Duodenal mucosa (tissue), 2 donors: Measurements from ENCODE around the gene VIPR2.
"Not testable (repeated sequence)": the region's sequence is repeated elsewhere in the genome, so short reads cannot be mapped to it uniquely, and the experiment has no call there.

Source experiments
- H3K27ac ChIP-seq: one replicate; pipeline ENCODE4 v1.7.0; 2013; ENCODE audit warnings: low read depth, low read length
- H3K27me3 ChIP-seq, 2 donors: one replicate each; pipeline ENCODE4 v1.7.0; 2013; ENCODE audit warnings: low read length in 2 of 2, control low read depth in 1 of 2; ENCODE audit not compliant: insufficient read depth in 2 of 2, control insufficient read depth in 1 of 2
- H3K36me3 ChIP-seq, 2 donors: one replicate each; pipeline ENCODE4 v1.7.0; 2013; ENCODE audit warnings: low read length in 2 of 2, control low read depth in 1 of 2; ENCODE audit not compliant: insufficient read depth in 2 of 2, control insufficient read depth in 1 of 2
- H3K4me1 ChIP-seq, 2 donors: one replicate each; pipeline ENCODE4 v1.7.0; 2013; ENCODE audit warnings: low read length in 2 of 2, control low read depth in 1 of 2; ENCODE audit not compliant: insufficient read depth in 2 of 2, control insufficient read depth in 1 of 2
- H3K4me3 ChIP-seq, 2 donors: one replicate each; pipeline ENCODE4 v1.7.0; 2013; ENCODE audit warnings: low read length in 2 of 2, low read depth in 1 of 2
- H3K9ac ChIP-seq, 2 donors: one replicate each; pipeline ENCODE4 v1.7.0; 2013; ENCODE audit warnings: low read length in 2 of 2, low read depth in 1 of 2
- H3K9me3 ChIP-seq, 2 donors: one replicate each; pipeline ENCODE4 v1.7.0; 2013; ENCODE audit warnings: low read length in 2 of 2, control low read depth in 1 of 2; ENCODE audit not compliant: control insufficient read depth in 1 of 2

VIPR2 gene

GRCh38 chr7:159083001-159083697, 61.5 kb downstream of the VIPR2 start:
- no peaks in the 10 kb centered on the region for H3K36me3 ChIP-seq
- no peak overlapping the region for H3K9ac ChIP-seq
- no peaks in the 10 kb centered on the region for H3K9me3 ChIP-seq
- no peaks in the 10 kb centered on the region for H3K4me1 ChIP-seq
- no peak overlapping the region for H3K4me3 ChIP-seq
- no peak overlapping the region for H3K27ac ChIP-seq
- H3K27me3 ChIP-seq: peaks cover 0 to 2% of the 10 kb centered on the region in 2 donors

GRCh38 chr7:159082075-159082474, 62.6 kb downstream of the VIPR2 start:
- not testable (repeated sequence) for H3K27ac ChIP-seq, H3K4me3 ChIP-seq, H3K9me3 ChIP-seq, H3K27me3 ChIP-seq, H3K36me3 ChIP-seq, H3K9ac ChIP-seq, H3K4me1 ChIP-seq

GRCh38 chr7:159078911-159079270, 65.8 kb downstream of the VIPR2 start:
- H3K9me3 ChIP-seq: no peaks in the 10 kb centered on the region
- H3K9ac ChIP-seq: no peak overlapping the region
- no peaks in the 10 kb centered on the region for H3K4me1 ChIP-seq

GRCh38 chr7:159078193-159078910, 66.3 kb downstream of the VIPR2 start:
- no peaks in the 10 kb centered on the region for H3K27me3 ChIP-seq
- no peak overlapping the region for H3K4me3 ChIP-seq
- H3K9ac ChIP-seq: no peak overlapping the region
- H3K27ac ChIP-seq: no peak overlapping the region
- no peaks in the 10 kb centered on the region for H3K4me1 ChIP-seq
- H3K9me3 ChIP-seq: no peaks in the 10 kb centered on the region
- no peaks in the 10 kb centered on the region for H3K36me3 ChIP-seq

More at GRCh38 chr7:159078911-159079270, 65.8 kb downstream of the VIPR2 start:
- Histone ChIP-seq H3K27me3 (no peaks in the 10 kb centered on the region), H3K36me3 (no peaks in the 10 kb centered on the region), H3K4me3 (no peak overlapping the region), H3K27ac (no peak overlapping the region)

GRCh38 chr7:159076333-159076732, 68.3 kb downstream of the VIPR2 start:
- H3K4me1 ChIP-seq: no peaks in the 10 kb centered on the region
- no peaks in the 10 kb centered on the region for H3K27me3 ChIP-seq
- no peaks in the 10 kb centered on the region for H3K9me3 ChIP-seq
- H3K4me3 ChIP-seq: no peak overlapping the region
- no peak overlapping the region for H3K27ac ChIP-seq
- no peak overlapping the region for H3K9ac ChIP-seq
- no peaks in the 10 kb centered on the region for H3K36me3 ChIP-seq

- Histone ChIP-seq H3K27ac (no peak overlapping the region), H3K9ac (no peak overlapping the region), H3K27me3 (no peaks in the 10 kb centered on the region), H3K36me3 (no peaks in the 10 kb centered on the region), H3K9me3 (no peaks in the 10 kb centered on the region), H3K4me1 (peaks cover 4 to 5% of the 10 kb centered on the region in 2 donors), H3K4me3 (no peak overlapping the region)
Measured at GRCh38 chr7:159075563-159076238, 69.0 kb downstream of the VIPR2 start.

- no peak overlapping the region for H3K4me3 ChIP-seq
- H3K27ac ChIP-seq: no peak overlapping the region
- no peaks in the 10 kb centered on the region for H3K9me3 ChIP-seq
- H3K9ac ChIP-seq: no peak overlapping the region
- H3K36me3 ChIP-seq: no peaks in the 10 kb centered on the region
- no peaks in the 10 kb centered on the region for H3K27me3 ChIP-seq
- peaks cover 8 to 9% of the 10 kb centered on the region in 2 donors for H3K4me1 ChIP-seq
Measured at GRCh38 chr7:159071260-159071659, 73.4 kb downstream of the VIPR2 start.

- Histone ChIP-seq H3K27ac (no peak overlapping the region), H3K9ac (no peak overlapping the region), H3K4me1 (peaks cover 8 to 9% of the 10 kb centered on the region in 2 donors), H3K4me3 (no peak overlapping the region), H3K9me3 (no peaks in the 10 kb centered on the region), H3K36me3 (no peaks in the 10 kb centered on the region), H3K27me3 (no peaks in the 10 kb centered on the region)
Measured at GRCh38 chr7:159070431-159071148, 74.1 kb downstream of the VIPR2 start.

- Histone ChIP-seq H3K27ac (peak overlapping the region; percentile 10), H3K9ac (no peak overlapping the region), H3K4me3 (no peak overlapping the region), H3K9me3 (no peaks in the 10 kb centered on the region), H3K27me3 (no peaks in the 10 kb centered on the region), H3K36me3 (no peaks in the 10 kb centered on the region), H3K4me1 (peaks cover 8 to 9% of the 10 kb centered on the region in 2 donors)
Measured at GRCh38 chr7:159068893-159069448, 75.7 kb downstream of the VIPR2 start.
